GM19043 (cell line): ENCODE results near the gene TAF10.

Experiments
- ATAC-seq: cut with Tn5 transposase; IDR thresholded peaks from one replicate; pipeline ENCODE4 v1.9.1; 2021; ENCODE audit warnings: low read depth; ENCODE audit not compliant: unreplicated experiment

TAF10 gene

GRCh38 chr11:6586434-6587359, 25.3 kb downstream of the TAF10 start:
- no peak for ATAC-seq

GRCh38 chr11:6584528-6584927, 27.5 kb downstream of the TAF10 start:
- ATAC-seq: no peak

GRCh38 chr11:6583584-6583983, 28.4 kb downstream of the TAF10 start:
- no peak for ATAC-seq

- ATAC-seq: no peak
These were observed 32.3 kb downstream of the TAF10 start for GRCh38 chr11:6579681-6580080.

DNA sequence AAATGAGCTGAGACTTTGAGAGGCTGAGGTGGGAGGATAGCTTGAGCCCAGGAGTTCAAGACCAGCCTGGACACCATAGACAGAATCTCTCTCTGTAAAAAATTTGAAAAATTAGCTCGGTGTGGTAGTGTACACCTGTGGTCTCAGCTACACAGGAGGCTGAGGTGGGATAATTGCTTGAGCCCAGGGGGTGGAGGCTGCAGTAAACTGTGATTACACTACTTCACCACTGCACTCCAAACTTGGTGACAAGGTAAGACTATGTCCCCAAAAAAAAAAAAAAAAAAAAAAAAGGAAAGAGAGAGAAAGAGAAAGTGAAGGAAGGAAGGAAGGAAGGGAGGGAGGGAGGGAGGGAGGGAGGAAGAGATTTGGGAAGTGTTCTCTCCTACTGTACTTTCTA, 33.9 kb downstream of the TAF10 start:
- no peak for ATAC-seq

- ATAC-seq: no peak
These were observed 35.3 kb downstream of the TAF10 start for GRCh38 chr11:6576471-6577373.

DNA sequence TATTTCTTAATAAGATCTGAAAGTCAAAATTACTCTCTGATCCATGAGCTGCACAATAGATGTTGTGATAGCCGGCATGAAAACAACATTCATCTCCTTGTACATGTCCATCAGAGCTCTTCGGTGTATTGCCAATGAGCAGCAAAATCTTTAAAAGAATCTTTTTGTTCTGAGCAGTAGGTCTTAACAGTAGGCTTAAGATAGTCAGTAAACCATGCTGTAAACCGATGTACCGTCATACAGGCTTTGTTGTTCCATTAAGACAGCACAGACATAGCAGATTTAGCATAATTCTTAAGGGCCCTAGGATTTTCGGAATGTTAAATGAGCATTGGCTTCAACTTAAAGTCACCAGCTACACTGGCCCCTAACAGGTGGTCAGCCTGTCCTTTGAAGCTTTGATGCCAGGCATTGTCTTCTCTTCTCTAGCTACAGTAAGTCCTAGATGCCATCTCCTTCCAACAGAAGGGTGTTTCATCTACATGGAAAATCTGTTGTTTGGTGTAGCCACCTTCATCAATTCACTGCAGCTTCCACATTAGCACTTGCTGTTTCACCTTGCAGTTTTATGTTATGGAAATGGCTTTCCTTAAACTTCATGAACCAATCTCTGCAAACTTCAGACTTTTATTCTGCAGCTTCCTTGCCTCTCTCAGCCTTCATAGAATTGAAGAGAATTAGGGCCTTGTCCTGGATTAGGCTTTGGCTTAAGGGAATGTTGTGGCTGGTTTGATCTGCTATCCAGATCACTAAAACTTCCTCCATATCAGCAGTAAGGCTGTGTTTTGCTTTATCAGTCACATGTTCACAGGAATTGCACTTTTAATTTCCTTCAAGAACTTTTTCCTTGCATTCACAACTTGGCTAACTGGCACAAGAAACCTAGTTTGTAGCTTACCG, 37.0 kb downstream of the TAF10 start:
- no peak for ATAC-seq

- no peak for ATAC-seq
These were observed 39.8 kb downstream of the TAF10 start for GRCh38 chr11:6572215-6572614.

- no peak for ATAC-seq
These were observed 40.5 kb downstream of the TAF10 start for GRCh38 chr11:6571434-6572008.

DNA sequence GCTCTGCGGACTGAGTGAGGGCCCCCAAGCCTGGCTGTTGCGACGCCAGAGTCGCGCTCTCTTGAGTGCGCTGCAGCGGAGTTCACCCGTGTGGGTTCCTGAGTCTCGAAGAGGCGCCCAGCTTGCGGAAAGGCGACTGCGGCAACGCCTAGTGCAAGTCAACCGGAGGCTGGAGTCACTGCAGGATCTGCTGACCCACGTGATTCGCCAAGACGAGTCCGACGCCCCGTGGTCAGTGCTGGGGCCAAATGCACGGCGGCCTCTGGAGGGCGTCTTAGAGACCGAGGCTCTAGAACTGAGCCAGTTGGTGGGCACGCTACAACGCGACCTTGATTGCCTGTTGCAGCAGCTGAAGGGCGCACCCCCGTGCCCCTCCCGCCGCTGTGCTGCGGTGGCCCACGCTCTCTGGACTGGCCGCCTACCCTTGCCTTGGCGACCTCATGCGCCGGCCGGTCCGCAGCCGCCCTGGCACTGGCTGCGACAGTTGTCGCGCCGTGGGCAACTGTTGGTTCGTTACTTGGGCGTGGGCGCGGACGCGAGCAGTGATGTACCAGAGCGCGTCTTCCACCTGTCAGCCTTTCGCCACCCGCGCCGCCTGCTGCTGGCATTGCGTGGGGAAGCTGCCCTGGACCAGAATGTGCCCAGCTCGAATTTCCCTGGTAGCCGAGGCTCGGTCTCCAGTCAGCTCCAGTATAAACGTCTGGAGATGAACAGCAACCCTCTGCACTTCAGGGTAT, 41.2 kb downstream of the TAF10 start:
- no peak for ATAC-seq

GRCh38 chr11:6569706-6570105, 42.3 kb downstream of the TAF10 start:
- ATAC-seq: no peak

GRCh38 chr11:6568191-6568918, 43.7 kb downstream of the TAF10 start:
- no peak for ATAC-seq

DNA sequence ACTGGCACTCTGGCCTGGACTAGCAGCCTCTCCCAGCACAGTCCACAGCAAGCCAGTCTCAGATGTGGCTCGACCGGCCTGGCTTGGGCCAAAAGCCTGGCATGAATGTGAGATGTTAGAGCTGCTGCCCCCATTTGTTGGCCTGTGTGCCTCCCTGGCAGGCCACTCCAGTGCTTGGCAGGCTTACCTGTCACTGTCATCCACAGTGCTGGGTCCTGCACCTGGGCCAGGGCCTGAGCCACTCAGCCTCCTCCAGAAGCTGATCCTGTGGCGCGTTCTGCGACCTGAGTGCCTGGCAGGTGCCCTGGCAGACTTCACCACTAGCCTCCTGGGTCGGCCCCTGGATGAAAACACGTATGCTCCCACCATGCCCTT, 44.7 kb downstream of the TAF10 start:
- no peak for ATAC-seq

GRCh38 chr11:6566704-6567370, 45.2 kb downstream of the TAF10 start:
- ATAC-seq: no peak

DNA sequence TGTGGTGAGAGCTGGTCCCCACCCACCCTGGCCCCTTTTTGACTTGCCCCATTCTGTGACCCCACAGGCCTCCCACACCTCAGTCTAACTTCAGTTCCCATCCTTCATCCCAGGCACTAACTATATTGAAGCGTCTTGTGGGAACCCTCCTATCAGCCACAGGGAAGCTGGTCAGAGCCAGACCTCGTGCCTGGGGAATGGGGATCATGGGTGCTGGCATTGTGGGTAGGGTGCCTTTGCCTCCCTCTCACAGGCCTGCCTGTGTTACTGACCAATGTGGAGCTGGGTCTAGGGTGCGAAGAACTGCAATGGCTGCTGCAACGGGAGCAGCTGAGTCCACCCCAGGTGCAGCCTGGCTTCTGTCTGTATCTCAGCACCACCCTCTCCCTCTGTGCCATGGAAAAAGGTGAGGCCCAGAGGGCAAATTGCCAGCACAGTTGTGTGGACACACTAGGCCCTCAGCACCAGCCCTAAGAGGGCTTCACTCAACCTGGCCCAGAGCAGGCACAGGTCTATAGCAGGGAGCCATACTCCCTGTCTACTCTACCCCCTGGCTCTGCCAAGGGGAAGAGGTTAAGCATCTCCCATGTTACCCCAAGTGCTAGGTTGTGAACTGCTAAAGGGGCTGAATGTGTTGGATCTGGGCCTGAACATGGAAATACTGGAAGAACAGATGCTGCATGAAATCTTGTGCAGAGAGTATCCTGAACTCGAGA, 45.9 kb downstream of the TAF10 start:
- ATAC-seq: no peak

DNA sequence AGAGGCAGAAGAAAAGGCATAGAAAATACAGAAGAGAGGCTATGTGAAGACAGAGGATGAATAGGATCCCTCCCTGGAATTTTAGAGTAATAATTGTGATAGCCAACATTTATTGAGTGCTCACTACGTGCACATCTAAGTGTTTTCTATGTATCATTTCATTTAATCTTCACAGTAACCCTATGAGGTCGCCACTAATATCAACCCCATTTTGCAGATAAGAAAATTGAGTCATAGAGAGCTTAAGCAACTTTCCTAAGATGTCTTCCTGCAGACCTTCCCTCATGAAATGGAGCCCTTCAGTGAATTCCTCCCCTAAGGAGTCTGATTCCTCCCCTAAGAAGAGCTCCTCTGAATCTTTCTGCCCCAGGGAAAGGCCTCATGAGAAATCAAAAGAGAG, 46.7 kb downstream of the TAF10 start:
- ATAC-seq: no peak

GRCh38 chr11:6563667-6564066, 48.3 kb downstream of the TAF10 start:
- ATAC-seq: no peak
